Measurements from ENCODE around the gene S100Z. TPM values are rescaled to one million over a fixed set of nuclear protein-coding genes. Genes with fewer than 3 reads are reported as not detected.

S100Z gene
- total and polyA plus RNA-seq, 9 of the 15 experiments (the other 6 are each of a cell fraction or from before 2014, with no cell fraction given): 0.15 to 0.42 (median 0.20) TPM; not detected in 6

DNA sequence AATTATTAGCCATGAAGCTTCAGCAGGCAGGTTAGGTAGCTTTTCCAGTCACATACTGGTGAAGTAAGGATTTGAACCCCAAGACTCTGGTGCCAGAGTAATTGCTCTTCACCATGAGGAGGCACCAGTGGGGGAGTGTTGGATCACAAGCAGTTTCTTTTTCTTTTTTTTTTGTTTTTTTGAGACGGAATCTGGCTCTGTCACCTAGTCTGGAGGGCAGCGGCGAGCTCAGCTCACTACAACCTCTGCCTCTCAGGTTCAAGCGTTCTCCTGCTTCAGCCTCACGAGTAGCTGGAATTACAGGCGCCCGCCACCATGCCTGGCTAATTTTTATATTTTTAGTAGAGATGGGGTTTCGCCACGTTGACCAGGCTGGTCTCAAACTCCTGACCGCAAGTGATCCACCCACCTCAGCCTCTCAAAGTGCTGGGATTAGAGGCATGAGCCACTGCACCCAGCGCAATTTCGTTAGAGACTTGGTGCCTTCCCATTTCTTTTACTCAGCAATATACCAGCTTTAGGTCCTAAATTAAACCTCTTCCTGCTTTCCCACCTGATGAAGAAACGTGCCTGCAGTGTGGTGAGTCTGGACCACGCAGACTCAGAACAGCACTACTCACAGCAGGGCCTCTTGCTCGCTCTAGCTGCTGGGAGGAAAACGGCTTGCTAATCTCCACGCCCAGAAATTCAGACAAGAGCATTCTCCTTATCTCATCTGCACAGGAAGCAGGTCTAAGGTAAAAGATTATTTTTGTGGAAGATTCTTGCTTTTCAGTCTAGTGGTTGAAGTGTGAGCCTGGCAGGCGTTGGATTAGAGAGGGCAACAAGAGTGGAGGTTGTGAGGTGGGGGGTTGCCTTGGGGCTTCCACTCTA is at the start of gene S100Z (continued):
- TF ChIP-seq, protein P1, sequence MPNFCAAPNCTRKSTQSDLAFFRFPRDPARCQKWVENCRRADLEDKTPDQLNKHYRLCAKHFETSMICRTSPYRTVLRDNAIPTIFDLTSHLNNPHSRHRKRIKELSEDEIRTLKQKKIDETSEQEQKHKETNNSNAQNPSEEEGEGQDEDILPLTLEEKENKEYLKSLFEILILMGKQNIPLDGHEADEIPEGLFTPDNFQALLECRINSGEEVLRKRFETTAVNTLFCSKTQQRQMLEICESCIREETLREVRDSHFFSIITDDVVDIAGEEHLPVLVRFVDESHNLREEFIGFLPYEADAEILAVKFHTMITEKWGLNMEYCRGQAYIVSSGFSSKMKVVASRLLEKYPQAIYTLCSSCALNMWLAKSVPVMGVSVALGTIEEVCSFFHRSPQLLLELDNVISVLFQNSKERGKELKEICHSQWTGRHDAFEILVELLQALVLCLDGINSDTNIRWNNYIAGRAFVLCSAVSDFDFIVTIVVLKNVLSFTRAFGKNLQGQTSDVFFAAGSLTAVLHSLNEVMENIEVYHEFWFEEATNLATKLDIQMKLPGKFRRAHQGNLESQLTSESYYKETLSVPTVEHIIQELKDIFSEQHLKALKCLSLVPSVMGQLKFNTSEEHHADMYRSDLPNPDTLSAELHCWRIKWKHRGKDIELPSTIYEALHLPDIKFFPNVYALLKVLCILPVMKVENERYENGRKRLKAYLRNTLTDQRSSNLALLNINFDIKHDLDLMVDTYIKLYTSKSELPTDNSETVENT (CRISPR knock-in tag; IDR thresholded peaks at IDR 0.05): no peak
- peak; percentile 94 for TF ChIP-seq SOX6 (IDR thresholded peaks at IDR 0.05)
- no peak for TF ChIP-seq ZNF347 (CRISPR knock-in tag; IDR thresholded peaks at IDR 0.05; ENCODE audit: low read depth)
- TF ChIP-seq, protein P2, sequence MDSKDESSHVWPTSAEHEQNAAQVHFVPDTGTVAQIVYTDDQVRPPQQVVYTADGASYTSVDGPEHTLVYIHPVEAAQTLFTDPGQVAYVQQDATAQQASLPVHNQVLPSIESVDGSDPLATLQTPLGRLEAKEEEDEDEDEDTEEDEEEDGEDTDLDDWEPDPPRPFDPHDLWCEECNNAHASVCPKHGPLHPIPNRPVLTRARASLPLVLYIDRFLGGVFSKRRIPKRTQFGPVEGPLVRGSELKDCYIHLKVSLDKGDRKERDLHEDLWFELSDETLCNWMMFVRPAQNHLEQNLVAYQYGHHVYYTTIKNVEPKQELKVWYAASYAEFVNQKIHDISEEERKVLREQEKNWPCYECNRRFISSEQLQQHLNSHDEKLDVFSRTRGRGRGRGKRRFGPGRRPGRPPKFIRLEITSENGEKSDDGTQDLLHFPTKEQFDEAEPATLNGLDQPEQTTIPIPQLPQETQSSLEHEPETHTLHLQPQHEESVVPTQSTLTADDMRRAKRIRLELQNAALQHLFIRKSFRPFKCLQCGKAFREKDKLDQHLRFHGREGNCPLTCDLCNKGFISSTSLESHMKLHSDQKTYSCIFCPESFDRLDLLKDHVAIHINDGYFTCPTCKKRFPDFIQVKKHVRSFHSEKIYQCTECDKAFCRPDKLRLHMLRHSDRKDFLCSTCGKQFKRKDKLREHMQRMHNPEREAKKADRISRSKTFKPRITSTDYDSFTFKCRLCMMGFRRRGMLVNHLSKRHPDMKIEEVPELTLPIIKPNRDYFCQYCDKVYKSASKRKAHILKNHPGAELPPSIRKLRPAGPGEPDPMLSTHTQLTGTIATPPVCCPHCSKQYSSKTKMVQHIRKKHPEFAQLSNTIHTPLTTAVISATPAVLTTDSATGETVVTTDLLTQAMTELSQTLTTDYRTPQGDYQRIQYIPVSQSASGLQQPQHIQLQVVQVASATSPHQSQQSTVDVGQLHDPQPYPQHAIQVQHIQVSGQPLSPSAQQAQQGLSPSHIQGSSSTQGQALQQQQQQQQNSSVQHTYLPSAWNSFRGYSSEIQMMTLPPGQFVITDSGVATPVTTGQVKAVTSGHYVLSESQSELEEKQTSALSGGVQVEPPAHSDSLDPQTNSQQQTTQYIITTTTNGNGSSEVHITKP (IDR thresholded peaks at IDR 0.05; ENCODE audit: partially characterized antibody): no peak
- TF ChIP-seq NFYB (IDR thresholded peaks at IDR 0.05; ENCODE audit: extremely low read depth, insufficient read length): no peak
- peak; percentile 22; the same call in 1 of the 2 replicates for TF ChIP-seq PHF8 (IDR thresholded peaks at IDR 0.05; ENCODE audit: borderline replicate concordance, low read length)
- no peak for TF ChIP-seq COPS2 (conservative IDR thresholded peaks at IDR 0.05)
- TF ChIP-seq TRIM24 (IDR thresholded peaks at IDR 0.05): peak; percentile 91 to 94
- TF ChIP-seq SIRT6 (IDR thresholded peaks at IDR 0.05; ENCODE audit: low read depth, low read length): no peak
- TF ChIP-seq YY1 (IDR thresholded peaks at IDR 0.05; ENCODE audit: borderline replicate concordance in 1 of 3, control insufficient read depth in 1 of 3, extremely low read depth in 1 of 3, insufficient read depth in 3 of 3, insufficient read length in 1 of 3, insufficient replicate concordance in 2 of 3, low read depth in 1 of 3, low read length in 2 of 3): no peak
- TF ChIP-seq ZNF12 (CRISPR knock-in tag; IDR thresholded peaks at IDR 0.05): peak; percentile 99
- TF ChIP-seq HLTF (IDR thresholded peaks at IDR 0.05): no peak
- TF ChIP-seq ZNF134 (CRISPR knock-in tag; conservative IDR thresholded peaks at IDR 0.05): 0 out of 2 replicates have a peak, but pooled peaks have one; percentile 57
- TF ChIP-seq ZFP36 (IDR thresholded peaks at IDR 0.05; ENCODE audit: low read depth, low read length, partially characterized antibody): no peak
- no peak for TF ChIP-seq PTBP1 (IDR thresholded peaks at IDR 0.05; ENCODE audit: low read depth, low read length)
- TF ChIP-seq ZNF778 (CRISPR knock-in tag; IDR thresholded peaks at IDR 0.05): no peak
- TF ChIP-seq GABPA (tag; conservative IDR thresholded peaks at IDR 0.05; ENCODE audit: low read depth): no peak
- TF ChIP-seq TGIF2 (CRISPR knock-in tag; IDR thresholded peaks at IDR 0.05): no peak
- TF ChIP-seq LCOR (CRISPR knock-in tag; IDR thresholded peaks at IDR 0.05): peak; percentile 63; the same call in 1 of the 2 replicates
- TF ChIP-seq EHMT2 (IDR thresholded peaks at IDR 0.05): 0 out of 2 replicates have a peak, but pooled peaks have one; percentile 12
- no peak for TF ChIP-seq SREBF2 (CRISPR knock-in tag; IDR thresholded peaks at IDR 0.05)
- peak; percentile 95 for TF ChIP-seq ZNF766 (CRISPR knock-in tag; conservative IDR thresholded peaks at IDR 0.05)
- no peak for TF ChIP-seq ZNF232 (CRISPR knock-in tag; IDR thresholded peaks at IDR 0.05)
